ENCODE data around the gene SMIM26. TPM values are rescaled to one million over a fixed set of nuclear protein-coding genes. Genes with fewer than 3 reads are reported as not detected.

SMIM26 gene
- total RNA-seq, 8 experiments from 2014 or later = 85.4 to 177 (median 118) TPM

DNA sequence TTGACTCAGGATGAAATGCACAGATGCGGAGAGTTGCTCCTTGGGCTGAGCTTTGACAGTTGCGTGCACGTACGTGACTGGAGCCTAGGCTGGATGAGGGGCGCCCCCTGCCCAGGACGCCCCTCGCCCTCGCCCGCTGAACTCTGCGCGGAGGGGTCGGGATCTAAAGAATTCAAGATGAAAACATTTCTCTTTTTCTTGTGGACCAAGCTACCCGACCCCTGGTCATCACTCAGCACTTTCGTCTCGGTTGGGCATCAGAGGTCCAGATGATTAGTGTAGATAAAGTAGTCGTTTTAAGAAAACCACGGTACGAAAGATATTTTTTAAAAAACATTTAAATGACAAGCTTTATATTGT is 21.3 kb downstream of the SMIM26 start:
- peak in 5 of 8 experiments; percentile 12 to 29 (median 24) for ATAC-seq (replicated peaks in 6 of 8)
- in situ Hi-C loops (cut with MboI; ENCODE audit: low pct_unique_long_range_greater_than_20kb in 2 of 9, low sequenced_read_pairs in 9 of 9, unreplicated experiment in 9 of 9) = no loop called here
- WGBS, 10 experiments = 0 to 15% (median 0%) methylated on average over 2 to 17 of the region's 18 CpGs; no CpG with 5 or more reads in 2 of the 10 experiments
- Histone ChIP-seq H3K4me3 (peak overlapping the region; percentile 64 to 89 (median 72)), H3K27ac (peak overlapping the region; percentile 95 to 96), H3K4me1 (replicated peaks in 1 of 2) (peaks cover 30 to 43% of the 10 kb centered on the region in 2 donors)

- no peak for ATAC-seq (replicated peaks in 6 of 8)
- WGBS, 10 experiments = 57 to 100% (median 77%) methylated on average over 1 to 4 of the region's 8 CpGs; no CpG with 5 or more reads in 2 of the 10 experiments
- H3K27ac ChIP-seq = peak overlapping the region in 1 of 2 donors; percentile 96
- H3K4me3 ChIP-seq = peak overlapping the region; percentile 64 to 89 (median 72)
- H3K4me1 ChIP-seq (replicated peaks in 1 of 2) = peaks cover 22 to 32% of the 10 kb centered on the region in 2 donors
- in situ Hi-C loops (cut with MboI; ENCODE audit: low pct_unique_long_range_greater_than_20kb in 2 of 9, low sequenced_read_pairs in 9 of 9, unreplicated experiment in 9 of 9) = no loop called here
Observed at GRCh38 chr20:18589941-18590674, 22.9 kb downstream of the SMIM26 start.

- no peak overlapping the region for H3K27ac ChIP-seq
- in situ Hi-C loops (cut with MboI; ENCODE audit: low pct_unique_long_range_greater_than_20kb in 2 of 9, low sequenced_read_pairs in 9 of 9, unreplicated experiment in 9 of 9) = no loop called here
- ATAC-seq (replicated peaks in 6 of 8) = no peak
- no peak overlapping the region for H3K4me3 ChIP-seq
- peaks cover 6 to 9% of the 10 kb centered on the region in 2 donors for H3K4me1 ChIP-seq (replicated peaks in 1 of 2)
Observed at GRCh38 chr20:18596270-18596669, 29.0 kb downstream of the SMIM26 start.

DNA sequence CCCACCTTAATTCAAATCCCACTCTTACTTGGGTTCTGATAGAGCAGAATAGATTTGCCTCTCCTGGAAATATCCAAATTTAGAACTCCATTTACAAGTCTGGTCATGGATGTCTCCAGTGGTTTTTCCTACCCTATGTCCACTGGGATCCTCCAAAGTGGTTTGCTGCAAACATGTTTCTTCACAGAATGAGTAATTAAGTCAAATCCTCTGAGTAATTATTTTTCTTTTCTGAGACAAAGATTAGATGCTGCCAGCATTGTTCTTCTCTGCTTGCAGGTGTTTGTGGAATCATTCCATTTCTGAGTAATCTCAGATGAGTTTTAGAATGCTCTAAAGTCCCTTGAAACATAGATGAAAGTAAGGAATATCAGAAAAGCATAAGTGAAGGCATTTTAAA is 42.5 kb downstream of the SMIM26 start:
- H3K4me3 ChIP-seq = no peak overlapping the region

DNA sequence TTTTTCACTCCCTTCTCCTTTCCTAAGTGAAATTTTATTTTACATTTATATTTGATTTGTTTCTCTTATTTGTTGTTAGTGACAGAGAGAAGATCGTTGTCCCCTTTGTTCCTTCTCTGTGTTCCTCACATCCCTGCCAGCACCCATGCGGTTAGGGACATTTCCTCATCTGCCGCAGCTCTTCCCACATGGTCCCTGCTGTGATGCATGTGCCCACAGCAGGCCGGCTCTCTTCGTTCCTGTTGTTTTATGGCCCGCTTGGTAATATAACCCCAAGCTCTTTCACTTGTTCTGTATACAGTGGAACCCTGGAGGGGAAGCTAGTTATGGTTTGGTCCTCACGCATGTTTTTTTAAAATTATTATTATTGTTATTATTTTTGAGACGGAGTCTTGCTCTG is 44.3 kb downstream of the SMIM26 start:
- no peak for ATAC-seq (replicated peaks in 6 of 8)
- H3K4me3 ChIP-seq = no peak overlapping the region

More for the DNA sequence above, 42.5 kb downstream of the SMIM26 start:
- Histone ChIP-seq H3K27ac (no peak overlapping the region), H3K4me1 (replicated peaks in 1 of 2) (no peaks in the 10 kb centered on the region)
- in situ Hi-C loops (cut with MboI; ENCODE audit: low pct_unique_long_range_greater_than_20kb in 2 of 9, low sequenced_read_pairs in 9 of 9, unreplicated experiment in 9 of 9) = no loop called here
- ATAC-seq (replicated peaks in 6 of 8) = no peak

GRCh38 chr20:18613553-18613952 is 46.3 kb downstream of the SMIM26 start:
- WGBS, 10 experiments = 60 to 100% (median 76%) methylated on average over 1 to 2 of the region's 2 CpGs; no CpG with 5 or more reads in 2 of the 10 experiments
- peak in 4 of 8 experiments; percentile 27 to 90 (median 59) for ATAC-seq (replicated peaks in 6 of 8)
- in situ Hi-C loops (cut with MboI; ENCODE audit: low pct_unique_long_range_greater_than_20kb in 2 of 9, low sequenced_read_pairs in 9 of 9, unreplicated experiment in 9 of 9) = no loop called here

More for the DNA sequence above, 44.3 kb downstream of the SMIM26 start:
- 48 to 95% (median 78%) methylated on average over 1 to 8 of the region's 8 CpGs for WGBS, 10 experiments
- Histone ChIP-seq H3K4me1 (replicated peaks in 1 of 2) (no peaks in the 10 kb centered on the region), H3K27ac (no peak overlapping the region)
- in situ Hi-C loops (cut with MboI; ENCODE audit: low pct_unique_long_range_greater_than_20kb in 2 of 9, low sequenced_read_pairs in 9 of 9, unreplicated experiment in 9 of 9) = no loop called here

GRCh38 chr20:18614244-18614643 is 47.0 kb downstream of the SMIM26 start:
- in situ Hi-C loops (cut with MboI; ENCODE audit: low pct_unique_long_range_greater_than_20kb in 2 of 9, low sequenced_read_pairs in 9 of 9, unreplicated experiment in 9 of 9) = no loop called here
- WGBS, 10 experiments = 80 to 100% (median 96%) methylated on average over 1 to 5 of the region's 5 CpGs; no CpG with 5 or more reads in 4 of the 10 experiments

More at GRCh38 chr20:18613553-18613952, 46.3 kb downstream of the SMIM26 start:
- no peaks in the 10 kb centered on the region for H3K4me1 ChIP-seq (replicated peaks in 1 of 2)
- no peak overlapping the region for H3K4me3 ChIP-seq
- H3K27ac ChIP-seq = no peak overlapping the region

DNA sequence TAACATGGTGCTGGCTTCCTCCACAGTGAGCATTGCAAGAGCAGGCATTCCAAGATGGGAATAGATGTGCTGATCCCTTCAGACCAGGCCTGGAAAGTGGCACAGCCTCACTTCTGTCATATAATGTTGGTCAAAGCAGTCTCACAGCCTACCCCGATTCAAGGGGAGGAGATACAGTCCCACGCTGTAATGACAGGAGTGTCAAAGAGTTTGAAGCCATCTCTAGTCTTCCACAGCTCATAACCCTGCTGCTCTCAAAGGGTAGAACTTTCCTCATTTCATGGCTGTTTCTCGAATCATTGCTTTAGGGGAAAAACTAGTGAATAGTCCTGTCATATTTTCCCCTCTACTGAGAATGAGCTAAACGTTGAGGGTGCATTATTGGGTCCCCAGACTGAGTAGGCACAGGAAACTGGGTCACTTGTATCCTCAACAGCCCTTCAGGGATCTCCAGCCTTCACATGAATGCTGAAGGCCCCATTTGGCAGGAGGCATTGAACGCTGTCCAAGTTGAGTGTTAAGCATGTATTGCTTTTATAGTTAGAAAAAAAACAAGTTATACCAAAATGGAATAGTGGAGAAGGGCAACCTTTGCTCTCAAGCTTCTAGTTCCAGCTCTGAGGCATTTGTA is 47.9 kb downstream of the SMIM26 start:
- in situ Hi-C loops (cut with MboI; ENCODE audit: low pct_unique_long_range_greater_than_20kb in 2 of 9, low sequenced_read_pairs in 9 of 9, unreplicated experiment in 9 of 9) = no loop called here
- no peak overlapping the region for H3K4me3 ChIP-seq
- WGBS, 10 experiments = 15 to 100% (median 85%) methylated on average over 1 to 4 of the region's 5 CpGs; no CpG with 5 or more reads in 5 of the 10 experiments
- no peak overlapping the region for H3K27ac ChIP-seq
- H3K4me1 ChIP-seq (replicated peaks in 1 of 2) = no peaks in the 10 kb centered on the region
- no peak for ATAC-seq (replicated peaks in 6 of 8)

More at GRCh38 chr20:18614244-18614643, 47.0 kb downstream of the SMIM26 start:
- no peaks in the 10 kb centered on the region for H3K4me1 ChIP-seq (replicated peaks in 1 of 2)
- no peak overlapping the region for H3K27ac ChIP-seq
- no peak overlapping the region for H3K4me3 ChIP-seq
- no peak for ATAC-seq (replicated peaks in 6 of 8)

Other genes with a start within 250 kb of the SMIM26 start
- 1 to 10 TPM; 1.0 to 7.2 (median 4.4) TPM for gene DZANK1, start 100.4 kb upstream of the SMIM26 start, total RNA-seq
- gene POLR3F, start 100.0 kb upstream of the SMIM26 start, total RNA-seq = 10 to 100 TPM; 12.0 to 21.5 (median 15.6) TPM
- 10 to 100 TPM; 12.1 to 22.0 (median 14.5) TPM for gene RBBP9, start 70.2 kb upstream of the SMIM26 start, total RNA-seq
- 10 to 100 TPM; 45.8 to 65.1 (median 54.4) TPM for gene SEC23B, start 59.5 kb upstream of the SMIM26 start, total RNA-seq
- gene DTD1, start 20.6 kb downstream of the SMIM26 start, total RNA-seq = 100 to 1,000 TPM in 5 of 8 experiments, 10 to 100 TPM in 3; 44.4 to 163 (median 110) TPM
- gene SCP2D1, start 246.4 kb downstream of the SMIM26 start, total RNA-seq = not detected

All from motor neuron (in vitro differentiated cells).